Transverse colon (tissue), 4 donors: ENCODE measurements around the gene SCYGR7. TPM values are rescaled to one million over a fixed set of nuclear protein-coding genes. Genes with fewer than 3 reads are reported as not detected.

ENCODE experiments used
- DNase-seq: peaks from one replicate; pipeline ENCODE4 v3.0.0-alpha.2; 2019
- H3K27ac ChIP-seq, 4 donors: fragments of 200-600 bp; sonication (generic); 2 replicates each; pipeline ENCODE4 v1.5.1; 2016 to 2018; ENCODE audit warnings: inconsistent platforms in 4 of 4
- H3K27me3 ChIP-seq: fragments of 200-600 bp; sonication (generic); 2 replicates; pipeline ENCODE4 v1.5.1; 2017; ENCODE audit warnings: inconsistent platforms
- H3K36me3 ChIP-seq, 4 donors: fragments of 200-600 bp; sonication (generic); 2 replicates each; pipeline ENCODE4 v1.5.1; 2017 to 2019; ENCODE audit warnings: inconsistent platforms in 4 of 4
- H3K4me1 ChIP-seq, 4 donors: fragments of 200-600 bp; sonication (generic); 2 replicates each; pipeline ENCODE4 v1.5.1; 2017 to 2020; ENCODE audit warnings: inconsistent platforms in 4 of 4
- H3K4me3 ChIP-seq, 4 donors: fragments of 200-600 bp; sonication (generic); 1 replicate in 1 of 4; 2 replicates in 3 of 4; pipeline versions ENCODE4 v1.5.1 to v1.6.1; 2017 to 2019; ENCODE audit warnings: inconsistent platforms in 4 of 4
- H3K9me3 ChIP-seq, 2 donors: fragments of 200-600 bp; sonication (generic); 2 replicates each; pipeline ENCODE4 v1.5.1; 2017 to 2019; ENCODE audit warnings: inconsistent platforms in 2 of 2
- CTCF ChIP-seq, 5 experiments: fragments of 200-600 bp in 3 of 5; fragments of 450-650 bp in 2 of 5; sonication (generic) in 3 of 5; IDR thresholded peaks; 1 replicate in 2 of 5; 2 replicates in 3 of 5; pipeline ENCODE4 v1.5.1; 2016 to 2017; ENCODE audit warnings: antibody characterized with exemption in 5 of 5, inconsistent platforms in 3 of 5, mild to moderate bottlenecking in 2 of 5, moderate library complexity in 1 of 5
- EP300 ChIP-seq: sonication (generic); formaldehyde crosslinking; IDR thresholded peaks from one replicate; pipeline ENCODE4 v1.6.1; 2017; ENCODE audit warnings: antibody characterized with exemption, low read depth
- POLR2A ChIP-seq: fragments of 450-650 bp; IDR thresholded peaks from one replicate; pipeline ENCODE4 v1.6.1; 2016; ENCODE audit warnings: antibody characterized with exemption, mild to moderate bottlenecking, moderate library complexity
- POLR2AphosphoS5 ChIP-seq, 3 donors: sonication (generic); formaldehyde crosslinking; IDR thresholded peaks; one replicate each; pipeline ENCODE4 v1.6.1; 2016; ENCODE audit warnings: antibody characterized with exemption in 3 of 3
- WGBS, 2 donors: methylation state at CpG; one replicate each; pipeline ENCODE4 v1.1.5; 2018; ENCODE audit warnings: low coverage in 1 of 2; 5-methylcytosine and 5-hydroxymethylcytosine counted together
- in situ Hi-C, 4 donors: fragments of 200-750 bp; cut with MboI; loops; one replicate each; pipeline versions ENCODE4 v1.15.0 to v1.15.1; 2017; ENCODE audit warnings: low sequenced_read_pairs in 3 of 4, low pct_ligation_motif_present in 1 of 4, low pct_unique_long_range_greater_than_20kb in 1 of 4
- intact Hi-C: fragments of 100-400 bp; cut with DNase I; formaldehyde crosslinking; loops from one replicate; pipeline ENCODE4 v1.15.1; 2023; ENCODE audit warnings: low total_unique reads
- total RNA-seq, 4 donors: library from RNA; depleted of rRNA; stranded (reverse); fragments of >200 nt; gene quantifications; one replicate each; pipeline ENCODE4 v1.1.0, GENCODE V29; 2016

Gene SCYGR7
- total RNA-seq, 4 donors from 2014 or later = not detected

GRCh38 chr2:227761740-227762476 is 33.8 kb downstream of the SCYGR7 start:
- intact Hi-C loops = loop anchor here (10.0 kb wide), 2 partner anchors 277 to 357 kb away; no protein-coding TSS in a partner anchor
- H3K4me1 ChIP-seq = peaks cover 8 to 30% (median 21%) of the 10 kb centered on the region in 4 donors
- H3K9me3 ChIP-seq = no peaks in the 10 kb centered on the region
- no peaks in the 10 kb centered on the region for H3K27me3 ChIP-seq
- peak overlapping the region; percentile 74 to 79 (median 77) for H3K27ac ChIP-seq
- in situ Hi-C loops = loop anchor here (5.0 to 25.0 kb wide), 9 partner anchors 97 to 625 kb away; partner anchors contain the start of gene SCYGR5 (in 2 of the 4)
- no peak for DNase-seq
- no peak overlapping the region for H3K4me3 ChIP-seq
- H3K36me3 ChIP-seq = no peaks in the 10 kb centered on the region
- TF ChIP-seq POLR2A = no peak
- TF ChIP-seq POLR2AphosphoS5 (IDR thresholded peaks at IDR 0.05) = peak in 1 of 3 donors; percentile 31
- WGBS, 2 donors = 33 to 45% methylated on average over 3 to 6 of the region's 6 CpGs

- intact Hi-C loops (loop anchor here (5.0 to 10.0 kb wide), 3 partner anchors 109 to 361 kb away; no protein-coding TSS in a partner anchor), in situ Hi-C loops (loop anchor here (10.0 to 25.0 kb wide), 7 partner anchors 99 to 629 kb away; partner anchors contain the start of gene SCYGR5 (in 2 of the 4))
- Histone ChIP-seq H3K4me1 (peaks cover 8 to 22% (median 19%) of the 10 kb centered on the region in 4 donors), H3K27ac (peak overlapping the region in 2 of 4 donors; percentile 22 to 33), H3K9me3 (no peaks in the 10 kb centered on the region), H3K36me3 (no peaks in the 10 kb centered on the region), H3K4me3 (no peak overlapping the region), H3K27me3 (no peaks in the 10 kb centered on the region)
- WGBS, 2 donors = 39 to 55% methylated on average over 4 of the region's 4 CpGs
- DNase-seq = no peak
- TF ChIP-seq CTCF (IDR thresholded peaks at IDR 0.05) (no peak), POLR2A (no peak), EP300 (no peak)
Observed at GRCh38 chr2:227765788-227766372, 37.7 kb downstream of the SCYGR7 start.

- 19 to 22% methylated on average over 7 to 11 of the region's 11 CpGs for WGBS, 2 donors
- Histone ChIP-seq H3K4me3 (no peak overlapping the region), H3K27ac (peak overlapping the region in 2 of 4 donors; percentile 22 to 33), H3K9me3 (no peaks in the 10 kb centered on the region), H3K36me3 (no peaks in the 10 kb centered on the region), H3K27me3 (no peaks in the 10 kb centered on the region), H3K4me1 (peaks cover 5 to 16% (median 14%) of the 10 kb centered on the region in 4 donors)
- peak; percentile 85 for DNase-seq
- TF ChIP-seq CTCF (IDR thresholded peaks at IDR 0.05) = peak; percentile 83 to 93 (median 86)
- no peak for TF ChIP-seq POLR2A
- in situ Hi-C loops = loop anchor here (10.0 to 25.0 kb wide), 7 partner anchors 98 to 629 kb away; partner anchors contain the start of gene SCYGR5 (in 2 of the 4)
- intact Hi-C loops = loop anchor here (5.0 to 10.0 kb wide), 3 partner anchors 109 to 362 kb away; no protein-coding TSS in a partner anchor
Observed at GRCh38 chr2:227766373-227766883, 38.3 kb downstream of the SCYGR7 start.

- in situ Hi-C loops (loop anchor here (10.0 to 25.0 kb wide), 7 partner anchors 97 to 631 kb away; partner anchors contain the start of gene SCYGR5 (in 2 of the 4)), intact Hi-C loops (loop anchor here (5.0 to 10.0 kb wide), 3 partner anchors 111 to 363 kb away; no protein-coding TSS in a partner anchor)
- no peaks in the 10 kb centered on the region for H3K27me3 ChIP-seq
- H3K4me1 ChIP-seq = peaks cover under 1 to 8% (median 6%) of the 10 kb centered on the region in 4 donors
- no peaks in the 10 kb centered on the region for H3K36me3 ChIP-seq
- 93% methylated on average over 15 of the region's 22 CpGs; no CpG with 5 or more reads in 1 of the 2 donors for WGBS, 2 donors
- H3K27ac ChIP-seq = no peak overlapping the region
- H3K4me3 ChIP-seq = no peak overlapping the region
- TF ChIP-seq CTCF (IDR thresholded peaks at IDR 0.05) (no peak), POLR2AphosphoS5 (IDR thresholded peaks at IDR 0.05) (no peak), POLR2A (no peak), EP300 (no peak)
- no peak for DNase-seq
- no peaks in the 10 kb centered on the region for H3K9me3 ChIP-seq
Observed at GRCh38 chr2:227767830-227768229, 39.7 kb downstream of the SCYGR7 start.
